Upper lobe of right lung (tissue), 1 donor: Measurements from ENCODE around the gene KANK3. TPM values are rescaled to one million over a fixed set of nuclear protein-coding genes. Genes with fewer than 3 reads are reported as not detected.
A peak's percentile ranks its signal among the peaks of the same experiment; 100 is the strongest.

Experiments used
- ATAC-seq: fragments of 200-7000 bp; cut with Tn5 transposase; one replicate; pipeline ENCODE4 v1.9.1; 2020; ENCODE audit warnings: mild to moderate bottlenecking, moderate library complexity
- DNase-seq: peaks from one replicate; pipeline ENCODE4 v3.0.0-alpha.2; 2020
- H3K27ac ChIP-seq: fragments of 200-600 bp; one replicate; pipeline ENCODE4 v1.8.0; 2022
- H3K27me3 ChIP-seq: fragments of 200-600 bp; one replicate; pipeline ENCODE4 v1.8.0; 2022; ENCODE audit warnings: mild to moderate bottlenecking
- H3K36me3 ChIP-seq: fragments of 200-600 bp; one replicate; pipeline ENCODE4 v1.8.0; 2022
- H3K4me1 ChIP-seq: fragments of 200-600 bp; one replicate; pipeline ENCODE4 v1.8.0; 2022
- H3K4me3 ChIP-seq: fragments of 200-600 bp; one replicate; pipeline ENCODE4 v1.8.0; 2022; ENCODE audit warnings: mild to moderate bottlenecking
- H3K9me3 ChIP-seq: fragments of 200-600 bp; one replicate; pipeline ENCODE4 v1.8.0; 2022
- intact Hi-C: fragments of 100-400 bp; cut with DNase I; formaldehyde crosslinking; loops from one replicate; pipeline ENCODE4 v1.11.0; 2022
- total RNA-seq: library from RNA; stranded (reverse); fragmentation: NEBNext Ultra II Directional; extraction: Animal tissue kit (Norgen Biotek cat#: 25700); gene quantifications from one replicate; pipeline ENCODE4 v1.2.1, GENCODE V29; 2021
- TF ChIP-seq, protein P1 (sequence below): fragments of 200-600 bp; IDR thresholded peaks from one replicate; pipeline ENCODE4 v1.8.0; 2022; ENCODE audit warnings: antibody characterized with exemption
- donor health status: DM: no; HTN: yes; CAD: no; lungs with severe emphysema.

The KANK3 gene
- total RNA-seq, 1 donor from 2014 or later = 54.0 TPM

DNA sequence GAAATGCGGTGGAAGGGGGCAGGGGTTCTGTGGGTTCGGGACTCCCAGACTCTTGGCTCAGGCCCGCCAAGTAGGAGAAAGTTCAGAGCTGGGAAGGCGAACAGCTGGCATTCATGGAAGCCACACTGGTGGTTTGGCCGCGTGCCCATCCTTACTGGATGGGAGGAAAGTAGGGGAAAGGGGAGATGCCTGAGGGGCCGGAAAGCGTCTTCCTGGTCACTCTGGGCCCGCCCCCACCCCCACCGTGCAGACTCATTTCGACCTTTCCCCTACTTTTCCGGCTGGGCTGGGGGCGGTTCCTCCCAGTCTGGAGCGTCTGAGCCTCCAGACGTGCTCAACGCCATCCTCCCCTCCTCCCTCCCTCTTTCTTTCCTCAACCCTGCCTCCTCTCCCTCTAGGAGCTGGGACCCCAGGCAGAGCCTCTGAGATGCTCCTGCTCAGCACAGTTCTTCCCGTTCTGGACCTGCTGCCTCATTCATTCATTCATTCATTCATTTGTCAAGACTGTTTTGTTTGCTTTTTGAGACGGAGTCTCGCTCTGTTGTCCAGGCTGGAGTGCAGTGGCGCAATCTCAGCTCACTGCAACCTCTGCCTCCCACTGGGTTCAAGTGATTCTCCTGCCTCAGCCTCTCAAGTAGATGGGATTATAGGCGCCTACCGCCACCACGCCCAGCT lies 24.4 kb upstream of the KANK3 start:
- H3K4me3 ChIP-seq = no peak overlapping the region
- peak; percentile 69 for ATAC-seq
- intact Hi-C loops = no loop called here
- H3K4me1 ChIP-seq = peaks cover 43% of the 10 kb centered on the region
- peak; percentile 87 for DNase-seq
- no peaks in the 10 kb centered on the region for H3K27me3 ChIP-seq
- no peaks in the 10 kb centered on the region for H3K9me3 ChIP-seq
- H3K36me3 ChIP-seq = no peaks in the 10 kb centered on the region
- H3K27ac ChIP-seq = peak overlapping the region; percentile 65
- TF ChIP-seq, protein P1, sequence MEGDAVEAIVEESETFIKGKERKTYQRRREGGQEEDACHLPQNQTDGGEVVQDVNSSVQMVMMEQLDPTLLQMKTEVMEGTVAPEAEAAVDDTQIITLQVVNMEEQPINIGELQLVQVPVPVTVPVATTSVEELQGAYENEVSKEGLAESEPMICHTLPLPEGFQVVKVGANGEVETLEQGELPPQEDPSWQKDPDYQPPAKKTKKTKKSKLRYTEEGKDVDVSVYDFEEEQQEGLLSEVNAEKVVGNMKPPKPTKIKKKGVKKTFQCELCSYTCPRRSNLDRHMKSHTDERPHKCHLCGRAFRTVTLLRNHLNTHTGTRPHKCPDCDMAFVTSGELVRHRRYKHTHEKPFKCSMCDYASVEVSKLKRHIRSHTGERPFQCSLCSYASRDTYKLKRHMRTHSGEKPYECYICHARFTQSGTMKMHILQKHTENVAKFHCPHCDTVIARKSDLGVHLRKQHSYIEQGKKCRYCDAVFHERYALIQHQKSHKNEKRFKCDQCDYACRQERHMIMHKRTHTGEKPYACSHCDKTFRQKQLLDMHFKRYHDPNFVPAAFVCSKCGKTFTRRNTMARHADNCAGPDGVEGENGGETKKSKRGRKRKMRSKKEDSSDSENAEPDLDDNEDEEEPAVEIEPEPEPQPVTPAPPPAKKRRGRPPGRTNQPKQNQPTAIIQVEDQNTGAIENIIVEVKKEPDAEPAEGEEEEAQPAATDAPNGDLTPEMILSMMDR = no peak

DNA sequence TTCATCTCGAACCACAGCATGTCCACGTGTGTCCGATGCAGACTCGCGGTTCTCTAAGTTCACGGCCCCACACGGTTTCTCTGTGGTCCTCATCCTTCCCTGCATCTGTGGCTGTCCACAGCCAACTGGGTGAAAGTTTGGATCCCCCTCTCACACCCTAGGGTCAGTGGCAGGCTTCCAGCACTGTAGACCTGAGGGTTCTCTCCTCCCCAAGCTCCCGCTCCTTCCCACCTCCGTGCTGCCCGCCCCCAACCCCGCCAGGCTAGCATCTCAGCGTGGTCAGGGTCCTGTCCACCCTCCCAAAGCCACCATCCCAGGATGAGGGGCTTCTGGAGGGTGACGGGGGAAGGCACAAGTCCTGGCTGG lies 23.9 kb upstream of the KANK3 start:
- H3K27me3 ChIP-seq = no peaks in the 10 kb centered on the region
- intact Hi-C loops = no loop called here
- H3K36me3 ChIP-seq = no peaks in the 10 kb centered on the region
- no peak for ATAC-seq
- peak overlapping the region; percentile 65 for H3K27ac ChIP-seq
- TF ChIP-seq, protein P1 = no peak
- H3K4me3 ChIP-seq = no peak overlapping the region
- H3K4me1 ChIP-seq = peaks cover 48% of the 10 kb centered on the region
- peak; percentile 66 for DNase-seq
- no peaks in the 10 kb centered on the region for H3K9me3 ChIP-seq

DNA sequence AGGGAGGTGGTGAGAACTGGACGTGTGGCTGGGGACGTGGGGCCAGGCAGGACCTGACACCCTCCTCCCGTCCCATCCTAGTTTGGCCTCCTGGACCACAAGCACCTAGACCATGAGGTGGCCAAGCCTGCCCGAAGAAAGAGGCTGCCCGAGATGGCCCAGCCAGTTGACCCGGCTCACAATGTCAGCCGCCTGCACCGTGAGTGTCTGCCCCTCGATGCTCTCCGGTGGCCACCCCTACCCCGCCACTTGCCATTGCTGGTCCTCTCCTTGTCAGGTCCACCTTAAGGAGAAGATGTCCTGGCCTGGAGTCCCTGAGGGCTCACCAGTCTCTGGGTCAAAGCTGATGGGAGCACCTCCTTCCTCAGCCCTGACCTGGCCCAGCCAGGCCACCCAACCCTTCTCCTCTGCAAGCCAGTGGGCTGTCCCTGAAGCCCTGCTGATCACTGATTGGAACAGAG lies 23.1 kb upstream of the KANK3 start:
- ATAC-seq = no peak
- no peak overlapping the region for H3K4me3 ChIP-seq
- intact Hi-C loops = no loop called here
- TF ChIP-seq, protein P1 = no peak
- no peaks in the 10 kb centered on the region for H3K27me3 ChIP-seq
- DNase-seq = no peak
- H3K27ac ChIP-seq = no peak overlapping the region
- H3K36me3 ChIP-seq = no peaks in the 10 kb centered on the region
- peaks cover 56% of the 10 kb centered on the region for H3K4me1 ChIP-seq
- no peaks in the 10 kb centered on the region for H3K9me3 ChIP-seq

DNA sequence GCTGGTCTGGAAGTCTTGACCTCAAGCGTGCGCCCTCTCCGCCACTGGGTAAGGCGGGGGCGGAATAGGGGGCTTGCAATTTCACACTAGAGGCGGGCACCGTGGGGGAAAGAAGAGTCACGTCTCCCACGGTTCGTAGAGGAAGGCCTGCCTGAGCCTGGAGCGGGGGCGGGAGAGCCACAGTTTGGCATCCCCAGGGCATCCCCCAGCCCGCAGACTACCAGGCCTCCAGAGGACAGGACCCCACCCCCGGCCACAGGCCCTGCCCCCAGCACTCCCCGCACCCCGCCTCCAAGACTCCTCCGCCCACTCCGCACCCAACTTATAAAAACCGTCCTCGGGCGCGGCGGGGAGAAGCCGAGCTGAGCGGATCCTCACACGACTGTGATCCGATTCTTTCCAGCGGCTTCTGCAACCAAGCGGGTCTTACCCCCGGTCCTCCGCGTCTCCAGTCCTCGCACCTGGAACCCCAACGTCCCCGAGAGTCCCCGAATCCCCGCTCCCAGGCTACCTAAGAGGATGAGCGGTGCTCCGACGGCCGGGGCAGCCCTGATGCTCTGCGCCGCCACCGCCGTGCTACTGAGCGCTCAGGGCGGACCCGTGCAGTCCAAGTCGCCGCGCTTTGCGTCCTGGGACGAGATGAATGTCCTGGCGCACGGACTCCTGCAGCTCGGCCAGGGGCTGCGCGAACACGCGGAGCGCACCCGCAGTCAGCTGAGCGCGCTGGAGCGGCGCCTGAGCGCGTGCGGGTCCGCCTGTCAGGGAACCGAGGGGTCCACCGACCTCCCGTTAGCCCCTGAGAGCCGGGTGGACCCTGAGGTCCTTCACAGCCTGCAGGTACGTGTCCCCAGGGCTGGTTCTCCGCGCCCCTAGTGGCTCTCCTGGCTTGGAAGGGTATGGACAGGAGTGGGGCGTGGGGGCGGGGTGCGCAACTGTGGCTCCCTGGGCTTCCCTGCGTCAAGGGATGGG lies 21.0 kb upstream of the KANK3 start, which contains the start of gene ANGPTL4:
Gene ANGPTL4, plus strand, starts transcription at position 353 of the 969 bp plus-strand sequence. Its CDS starts 167 bp downstream, at position 520.
- peaks cover 58% of the 10 kb centered on the region for H3K4me1 ChIP-seq
- H3K4me3 ChIP-seq = peak within 1 kb of the TSS; percentile 60
- TF ChIP-seq, protein P1 = no peak
- no peaks in the 10 kb centered on the region for H3K27me3 ChIP-seq
- intact Hi-C loops = no loop called here
- peak within 1 kb of the TSS; percentile 72 for H3K27ac ChIP-seq
- no peaks in the 10 kb centered on the region for H3K9me3 ChIP-seq
- no peaks in the 10 kb centered on the region for H3K36me3 ChIP-seq
- peak; percentile 77 for DNase-seq
- ATAC-seq = peak; percentile 43

DNA sequence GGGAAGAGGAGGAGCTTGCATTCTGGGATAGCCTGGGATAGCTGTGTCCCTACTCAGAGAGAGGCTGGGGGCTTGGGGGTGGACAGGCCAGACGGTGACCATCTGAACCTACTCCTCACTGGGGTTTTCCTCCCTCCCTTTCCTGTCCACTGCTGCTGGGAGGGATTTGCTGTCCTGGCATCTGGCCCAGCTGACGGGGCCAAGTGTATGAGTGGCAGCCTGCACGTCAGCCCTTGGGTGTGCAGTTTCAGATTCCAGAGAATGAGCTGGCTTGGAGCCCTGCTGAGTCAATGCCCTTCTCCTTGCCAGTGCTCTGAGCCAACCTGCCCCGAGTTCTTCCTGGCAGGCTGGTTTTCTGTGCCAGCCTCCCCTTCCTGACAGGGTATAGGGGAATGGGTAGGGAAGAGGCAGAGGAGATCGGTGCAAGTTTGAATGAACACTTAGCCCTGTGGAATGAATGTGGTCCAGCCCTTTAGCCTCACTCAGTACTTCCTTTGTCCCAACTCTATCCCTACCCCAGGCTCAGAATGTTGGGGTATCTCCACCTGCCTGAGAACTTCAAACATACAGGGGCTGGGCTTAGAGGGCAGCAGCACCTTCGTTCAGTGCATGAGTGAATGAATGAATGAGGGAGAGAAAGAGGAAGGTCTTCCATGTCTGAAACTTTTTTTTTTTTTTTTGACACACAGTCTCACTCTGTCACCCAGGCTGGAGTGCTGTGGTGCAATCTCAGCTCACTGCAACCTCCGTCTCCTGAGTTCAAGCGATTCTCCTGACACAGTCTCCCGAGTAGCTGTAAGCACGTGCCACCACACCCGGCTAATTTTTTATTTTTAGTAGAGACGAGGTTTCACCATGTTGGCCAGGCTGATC lies 19.1 kb upstream of the KANK3 start:
- peak; percentile 95 for DNase-seq
- ATAC-seq = peak; percentile 92
- peak overlapping the region; percentile 75 for H3K27ac ChIP-seq
- TF ChIP-seq, protein P1 = no peak
- H3K36me3 ChIP-seq = no peaks in the 10 kb centered on the region
- peaks cover 44% of the 10 kb centered on the region for H3K4me1 ChIP-seq
- no peaks in the 10 kb centered on the region for H3K9me3 ChIP-seq
- intact Hi-C loops = no loop called here
- H3K27me3 ChIP-seq = no peaks in the 10 kb centered on the region
- no peak overlapping the region for H3K4me3 ChIP-seq
